Central memory CD8-positive, alpha-beta T cell (primary cell): ENCODE measurements around the gene UFD1.

Experiments used
- ATAC-seq: fragments of 150-1000 bp; cut with Tn5 transposase; replicated peaks from 2 replicates; pipeline ENCODE4 v1.10.0; 2022; ENCODE audit warnings: mild to moderate bottlenecking, moderate FRiP score, moderate number of reproducible peaks; ENCODE audit not compliant: poor library complexity, severe bottlenecking; ENCODE audit errors: extremely low read depth
- DNase-seq, 2 donors: peaks; one replicate each; pipeline ENCODE4 v3.0.0; 2021; ENCODE audit warnings: low spot score in 2 of 2
- H3K27ac Mint-ChIP-seq: one replicate; pipeline ENCODE4 v1.8.0; 2022; ENCODE audit warnings: low read depth, mild to moderate bottlenecking, moderate library complexity, mixed read lengths
- H3K27me3 Mint-ChIP-seq: one replicate; pipeline ENCODE4 v1.8.0; 2022; ENCODE audit warnings: mixed read lengths
- H3K36me3 Mint-ChIP-seq: one replicate; pipeline ENCODE4 v1.8.0; 2022; ENCODE audit warnings: mild to moderate bottlenecking, moderate library complexity, mixed read lengths; ENCODE audit not compliant: insufficient read depth
- H3K4me1 Mint-ChIP-seq: one replicate; pipeline ENCODE4 v1.8.0; 2022; ENCODE audit warnings: mixed read lengths
- H3K4me3 Mint-ChIP-seq: one replicate; pipeline ENCODE4 v1.8.0; 2022; ENCODE audit warnings: mild to moderate bottlenecking, moderate library complexity, mixed read lengths
- H3K9me3 Mint-ChIP-seq: one replicate; pipeline ENCODE4 v1.8.0; 2022; ENCODE audit warnings: mixed read lengths

Gene UFD1

DNA sequence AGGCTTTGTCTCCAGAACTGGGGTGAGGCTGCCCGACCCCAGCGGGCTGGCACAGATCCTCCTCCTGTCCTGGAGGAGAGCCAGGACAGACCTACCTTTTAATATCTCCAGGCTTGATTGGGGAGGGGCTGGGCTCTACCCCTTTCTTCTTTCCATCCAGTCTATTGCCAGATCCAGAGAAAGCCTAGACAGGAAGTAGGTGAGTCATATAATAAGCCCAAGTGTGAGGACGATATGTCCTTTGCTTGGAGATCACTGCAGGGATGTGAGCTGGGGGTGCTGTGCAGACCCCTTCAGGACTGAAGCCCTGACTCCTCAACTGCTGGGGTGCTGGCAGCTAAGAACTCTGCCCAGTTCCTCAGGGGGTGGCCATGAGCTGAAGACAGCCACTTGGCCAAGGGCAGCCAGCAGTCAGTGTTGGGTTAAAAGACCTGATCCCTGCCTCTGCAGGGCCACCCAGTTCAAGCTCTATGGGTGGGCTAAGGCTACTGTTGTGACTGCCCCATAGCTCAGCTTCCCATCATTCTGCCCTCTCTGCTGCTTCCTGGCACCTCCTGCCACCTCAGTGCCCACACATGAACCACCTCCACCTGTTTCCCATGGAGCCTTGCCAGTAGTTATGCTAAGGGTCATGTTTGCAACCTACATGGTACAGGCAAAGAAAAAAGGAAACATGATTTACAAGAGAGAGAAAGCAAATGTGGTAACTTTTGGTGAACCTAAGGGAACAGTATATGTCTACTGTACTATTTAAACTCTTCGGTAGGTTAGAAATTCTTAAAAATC lies 23.2 kb downstream of the UFD1 start:
- Mint-ChIP-seq H3K27ac (peak overlapping the region; percentile 37), H3K9me3 (no peaks in the 10 kb centered on the region), H3K36me3 (peaks cover 54% of the 10 kb centered on the region), H3K4me3 (no peak overlapping the region), H3K27me3 (no peaks in the 10 kb centered on the region), H3K4me1 (no peaks in the 10 kb centered on the region)
- ATAC-seq: no peak
- DNase-seq: no peak

DNA sequence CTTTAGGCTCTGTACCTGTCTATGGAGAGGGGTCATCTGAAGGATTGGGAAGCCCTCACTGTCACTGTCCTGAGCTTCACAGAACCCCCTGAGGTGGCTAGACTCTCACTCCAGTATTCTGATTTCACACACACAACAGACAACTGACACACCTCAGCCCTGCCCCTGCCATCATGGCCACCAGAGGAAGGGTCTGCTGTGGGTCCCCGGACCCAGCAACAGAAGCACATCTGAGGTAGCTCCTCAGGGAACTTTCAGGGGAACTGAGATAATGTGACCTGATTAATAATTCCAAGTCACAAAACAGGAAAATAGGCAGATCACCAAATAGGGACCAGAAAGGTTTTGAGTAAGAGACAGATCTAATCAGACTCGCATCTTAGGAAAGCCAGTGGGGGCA lies 24.0 kb downstream of the UFD1 start:
- DNase-seq: no peak
- no peaks in the 10 kb centered on the region for H3K27me3 Mint-ChIP-seq
- no peak overlapping the region for H3K4me3 Mint-ChIP-seq
- H3K9me3 Mint-ChIP-seq: no peaks in the 10 kb centered on the region
- H3K4me1 Mint-ChIP-seq: no peaks in the 10 kb centered on the region
- H3K27ac Mint-ChIP-seq: no peak overlapping the region
- no peak for ATAC-seq
- H3K36me3 Mint-ChIP-seq: peaks cover 52% of the 10 kb centered on the region

DNA sequence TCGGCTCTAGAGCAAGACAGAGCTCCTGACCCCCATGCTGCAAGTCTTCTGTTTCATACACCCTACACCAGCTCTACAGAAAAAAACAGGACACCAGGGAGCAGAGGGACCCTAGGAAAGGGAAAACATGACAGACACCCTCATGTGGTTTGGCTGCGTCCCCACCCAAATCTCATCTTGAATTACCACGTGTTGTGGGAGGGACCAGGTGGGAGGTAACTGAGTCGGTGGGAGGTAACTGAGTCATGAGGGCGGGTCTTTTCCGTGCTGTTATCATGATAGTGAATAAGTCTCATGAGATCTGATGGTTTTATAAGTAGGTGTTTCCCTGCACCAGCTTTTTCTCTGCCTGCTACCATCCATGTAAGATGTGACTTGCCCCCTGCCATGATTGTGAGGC lies 24.8 kb downstream of the UFD1 start:
- DNase-seq (no peak), ATAC-seq (no peak)
- H3K9me3 Mint-ChIP-seq: no peaks in the 10 kb centered on the region
- H3K4me3 Mint-ChIP-seq: no peak overlapping the region
- H3K4me1 Mint-ChIP-seq: no peaks in the 10 kb centered on the region
- H3K27ac Mint-ChIP-seq: no peak overlapping the region
- no peaks in the 10 kb centered on the region for H3K27me3 Mint-ChIP-seq
- peaks cover 48% of the 10 kb centered on the region for H3K36me3 Mint-ChIP-seq

DNA sequence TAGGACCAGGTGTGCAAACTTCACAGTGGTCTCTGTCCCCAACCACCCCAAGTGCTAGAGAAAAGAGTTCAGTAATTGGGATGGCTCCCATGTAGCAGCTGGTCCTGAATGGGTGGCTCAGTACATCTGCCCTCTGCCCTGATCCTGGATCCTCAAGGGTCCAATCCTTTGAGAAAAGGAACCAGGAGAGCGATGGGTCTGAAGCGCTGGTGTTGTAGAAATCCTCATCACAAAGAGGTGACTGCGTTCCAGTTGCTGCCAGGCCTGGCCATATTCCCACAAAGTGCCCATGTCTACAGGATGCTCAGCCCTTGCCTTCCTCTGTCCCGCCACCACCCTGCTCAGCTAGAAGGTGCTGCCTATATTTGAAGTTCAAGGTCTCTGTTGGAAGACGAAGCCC lies 25.3 kb downstream of the UFD1 start:
- Mint-ChIP-seq H3K4me3 (no peak overlapping the region), H3K4me1 (no peaks in the 10 kb centered on the region), H3K27me3 (no peaks in the 10 kb centered on the region), H3K9me3 (no peaks in the 10 kb centered on the region), H3K27ac (no peak overlapping the region), H3K36me3 (peaks cover 49% of the 10 kb centered on the region)
- ATAC-seq (no peak), DNase-seq (no peak)

GRCh38 chr22:19451570-19451969 lies 27.4 kb downstream of the UFD1 start:
- Mint-ChIP-seq H3K27ac (peak overlapping the region; percentile 8), H3K36me3 (peaks cover 49% of the 10 kb centered on the region), H3K9me3 (no peaks in the 10 kb centered on the region), H3K4me1 (peaks cover 12% of the 10 kb centered on the region), H3K27me3 (no peaks in the 10 kb centered on the region), H3K4me3 (no peak overlapping the region)
- DNase-seq (no peak), ATAC-seq (no peak)

DNA sequence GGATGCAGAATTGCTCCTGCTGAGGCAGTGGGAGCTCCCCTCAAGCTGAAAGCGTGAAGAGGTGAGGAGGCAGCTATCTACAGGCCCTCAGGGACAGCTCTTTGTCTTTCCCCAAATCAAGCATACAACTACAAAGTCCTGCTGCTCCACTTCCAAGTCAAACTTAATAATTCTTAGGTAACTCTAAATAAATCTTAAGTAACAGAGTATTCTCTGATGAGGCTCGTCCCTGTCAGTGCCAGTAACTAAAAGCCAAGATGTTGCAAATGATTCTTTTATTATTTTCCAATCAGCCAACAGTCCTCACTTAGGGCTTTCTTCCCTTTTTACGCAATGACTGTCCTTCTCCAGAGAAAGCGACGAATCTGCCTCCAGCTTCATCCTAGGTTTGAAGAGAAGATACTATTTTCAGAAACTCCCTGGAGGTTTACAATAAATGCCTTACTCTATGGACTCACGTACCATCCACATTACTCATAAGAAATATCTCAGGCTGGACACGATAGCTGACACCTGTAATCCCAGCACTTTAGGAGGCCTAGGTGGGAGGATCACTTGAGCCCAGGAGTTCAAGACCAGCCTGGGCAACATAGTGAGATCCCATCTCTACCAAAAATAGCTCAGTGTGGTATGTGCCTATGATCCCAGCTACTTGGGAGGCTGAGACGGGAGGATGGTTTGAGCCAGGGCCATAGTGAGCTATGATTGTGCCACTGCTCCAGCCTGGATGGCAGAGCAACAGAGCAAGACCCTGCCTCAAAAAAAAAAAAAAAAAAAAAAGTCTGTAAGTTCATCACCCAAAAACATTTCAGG lies 28.4 kb downstream of the UFD1 start:
- Mint-ChIP-seq H3K27me3 (no peaks in the 10 kb centered on the region), H3K27ac (no peak overlapping the region), H3K36me3 (peaks cover 43% of the 10 kb centered on the region), H3K9me3 (no peaks in the 10 kb centered on the region), H3K4me3 (no peak overlapping the region), H3K4me1 (peaks cover 20% of the 10 kb centered on the region)
- DNase-seq (no peak), ATAC-seq (no peak)

GRCh38 chr22:19449422-19449767 lies 29.6 kb downstream of the UFD1 start:
- Mint-ChIP-seq H3K4me3 (no peak overlapping the region), H3K36me3 (peaks cover 39% of the 10 kb centered on the region), H3K27me3 (no peaks in the 10 kb centered on the region), H3K4me1 (peaks cover 32% of the 10 kb centered on the region), H3K27ac (no peak overlapping the region), H3K9me3 (no peaks in the 10 kb centered on the region)
- ATAC-seq: no peak
- no peak for DNase-seq

GRCh38 chr22:19448739-19449421 lies 30.1 kb downstream of the UFD1 start:
- Mint-ChIP-seq H3K27me3 (no peaks in the 10 kb centered on the region), H3K36me3 (peaks cover 35% of the 10 kb centered on the region), H3K4me1 (peaks cover 35% of the 10 kb centered on the region), H3K9me3 (no peaks in the 10 kb centered on the region), H3K27ac (no peak overlapping the region), H3K4me3 (peak overlapping the region; percentile 82)
- DNase-seq: no peak
- no peak for ATAC-seq

GRCh38 chr22:19448076-19448607 lies 30.9 kb downstream of the UFD1 start:
- peak overlapping the region; percentile 83 for H3K27ac Mint-ChIP-seq
- H3K4me3 Mint-ChIP-seq: peak overlapping the region; percentile 82
- H3K36me3 Mint-ChIP-seq: peaks cover 34% of the 10 kb centered on the region
- H3K27me3 Mint-ChIP-seq: no peaks in the 10 kb centered on the region
- H3K4me1 Mint-ChIP-seq: peaks cover 40% of the 10 kb centered on the region
- DNase-seq: no peak
- no peaks in the 10 kb centered on the region for H3K9me3 Mint-ChIP-seq
- ATAC-seq: peak; percentile 29

DNA sequence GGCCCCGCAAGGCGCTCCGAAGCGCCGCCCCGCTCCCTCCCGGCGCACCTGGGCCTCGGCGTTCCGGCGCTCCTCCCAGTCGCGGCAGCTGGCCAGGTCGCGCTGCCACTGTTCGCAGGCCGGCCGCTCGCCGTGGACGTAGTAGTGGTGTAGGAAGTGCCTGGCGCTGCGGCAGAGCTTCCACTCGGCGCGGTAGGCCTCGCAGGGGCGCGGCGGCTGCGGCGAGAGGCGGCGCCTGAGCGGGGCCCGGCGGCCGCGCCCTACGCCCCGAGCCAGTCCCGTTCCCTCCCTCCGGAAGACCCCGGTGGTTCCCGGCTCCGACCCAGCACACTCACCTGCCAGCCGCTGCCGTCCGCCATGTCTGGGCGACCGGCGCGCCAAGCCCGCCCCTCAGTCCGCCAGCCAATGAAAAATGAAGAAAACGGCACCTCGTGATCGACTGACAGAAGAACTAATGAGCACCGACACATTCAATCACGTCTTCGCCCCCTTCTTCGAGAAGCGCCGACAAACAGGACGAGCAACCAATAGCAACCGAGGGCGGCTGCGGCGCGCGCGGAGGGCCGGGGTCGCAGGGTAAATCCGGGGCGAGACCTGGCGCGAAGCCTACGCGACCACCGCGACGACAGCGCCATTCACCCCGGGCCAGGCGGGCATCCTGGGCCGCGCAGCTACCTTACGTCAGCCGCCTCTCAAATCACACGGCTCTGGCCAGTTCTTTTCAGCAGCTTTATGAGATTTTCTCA lies 31.5 kb downstream of the UFD1 start, which contains the start of gene C22orf39:
C22orf39 (minus strand) TSS at position 382 of the 746 bp plus-strand sequence; CDS start at position 359, 23 bp downstream.
- Mint-ChIP-seq H3K27ac (peak within 1 kb of the TSS; percentile 83), H3K9me3 (no peaks in the 10 kb centered on the region), H3K36me3 (peaks cover 32% of the 10 kb centered on the region), H3K4me3 (peak within 1 kb of the TSS; percentile 82), H3K4me1 (peaks cover 42% of the 10 kb centered on the region), H3K27me3 (no peaks in the 10 kb centered on the region)
- ATAC-seq: peak; percentile 93
- DNase-seq: peak; percentile 79 to 84

- ATAC-seq (peak; percentile 31), DNase-seq (no peak)
- Mint-ChIP-seq H3K9me3 (no peaks in the 10 kb centered on the region), H3K4me3 (peak overlapping the region; percentile 82), H3K27me3 (no peaks in the 10 kb centered on the region), H3K4me1 (peaks cover 46% of the 10 kb centered on the region), H3K27ac (peak overlapping the region; percentile 83), H3K36me3 (peaks cover 30% of the 10 kb centered on the region)
Measured at GRCh38 chr22:19446603-19447329, 32.2 kb downstream of the UFD1 start.
